Coronary artery (tissue), 2 donors: Measurements from ENCODE around the gene CSGALNACT2.

Source experiments
- DNase-seq: peaks from one replicate; pipeline ENCODE4 v3.0.0-alpha.2; 2017; ENCODE audit warnings: low spot score
- H3K27ac ChIP-seq, 2 donors: fragments of 200-600 bp; sonication (generic); one replicate each; pipeline ENCODE4 v1.5.1; 2016 to 2019
- H3K4me3 ChIP-seq: fragments of 200-600 bp; sonication (generic); 2 replicates; pipeline ENCODE4 v1.5.1; 2016; ENCODE audit warnings: mild to moderate bottlenecking, moderate library complexity
- CTCF ChIP-seq: fragments of 200-600 bp; sonication (generic); IDR thresholded peaks from one replicate; pipeline ENCODE4 v1.5.1; 2019; ENCODE audit warnings: antibody characterized with exemption

Gene CSGALNACT2

GRCh38 chr10:43151371-43151770, 13.1 kb downstream of the CSGALNACT2 start:
- DNase-seq, result no peak
- Histone ChIP-seq H3K27ac (no peak overlapping the region), H3K4me3 (no peak overlapping the region)
- TF ChIP-seq CTCF, result no peak

GRCh38 chr10:43153901-43154300, 15.7 kb downstream of the CSGALNACT2 start:
- no peak for TF ChIP-seq CTCF
- no peak overlapping the region for H3K4me3 ChIP-seq
- H3K27ac ChIP-seq, result no peak overlapping the region
- DNase-seq, result no peak

GRCh38 chr10:43155221-43155620, 17.0 kb downstream of the CSGALNACT2 start:
- Histone ChIP-seq H3K27ac (no peak overlapping the region), H3K4me3 (no peak overlapping the region)
- no peak for TF ChIP-seq CTCF
- DNase-seq, result no peak

- H3K4me3 ChIP-seq, result no peak overlapping the region
- TF ChIP-seq CTCF, result no peak
- DNase-seq, result no peak
Observed at GRCh38 chr10:43155741-43156140, 17.5 kb downstream of the CSGALNACT2 start.

GRCh38 chr10:43156590-43157341, 18.5 kb downstream of the CSGALNACT2 start:
- no peak overlapping the region for H3K4me3 ChIP-seq
- DNase-seq, result no peak
- no peak for TF ChIP-seq CTCF
- no peak overlapping the region for H3K27ac ChIP-seq

More at GRCh38 chr10:43155741-43156140, 17.5 kb downstream of the CSGALNACT2 start:
- H3K27ac ChIP-seq, result no peak overlapping the region

GRCh38 chr10:43158636-43159035, 20.4 kb downstream of the CSGALNACT2 start:
- TF ChIP-seq CTCF, result no peak
- Histone ChIP-seq H3K27ac (no peak overlapping the region), H3K4me3 (no peak overlapping the region)
- no peak for DNase-seq
